ENCODE data around the gene NTN3. TPM values are rescaled to one million over a fixed set of nuclear protein-coding genes. Genes with fewer than 3 reads are reported as not detected.

NTN3 gene
- total and polyA plus RNA-seq, 2 of the 8 experiments (the other 6 are each of a cell fraction or from before 2014, with no cell fraction given): 0.30 to 0.34 TPM

- Histone ChIP-seq H4K91ac (replicated peaks; ENCODE audit: insufficient read length, low read length) (no peak overlapping the region), H3K4me3 (ENCODE audit: extremely low read depth in 1 of 4, insufficient read depth in 2 of 4, low read depth in 3 of 4, low read length in 4 of 4) (no peak overlapping the region), H3K4me2 (ENCODE audit: insufficient read depth in 1 of 2, low read depth in 2 of 2, low read length in 2 of 2) (no peak overlapping the region), H2BK20ac (ENCODE audit: low read length) (no peak overlapping the region), H3K9me3 (ENCODE audit: insufficient read depth in 2 of 2, low read depth in 1 of 2, low read length in 1 of 2) (no peaks in the 10 kb centered on the region), H3K79me2 (ENCODE audit: control insufficient read depth in 1 of 2, insufficient read depth in 2 of 2, low read length in 2 of 2) (no peaks in the 10 kb centered on the region), H2BK120ac (replicated peaks; ENCODE audit: low read depth, low read length) (no peak overlapping the region), H3K14ac (ENCODE audit: insufficient read length) (no peak overlapping the region), H3K27me3 (replicated peaks in 1 of 4; ENCODE audit: control insufficient read depth in 3 of 4, extremely low read depth in 1 of 4, insufficient read depth in 3 of 4, low read length in 3 of 4) (no peaks in the 10 kb centered on the region), H3K23ac (ENCODE audit: insufficient read length) (no peak overlapping the region), H4K5ac (ENCODE audit: insufficient read length, low read depth, low read length) (no peak overlapping the region), H3K18ac (ENCODE audit: extremely low read depth, low read length) (no peak overlapping the region), H3K9ac (replicated peaks in 1 of 4; ENCODE audit: extremely low read depth in 1 of 4, low read depth in 3 of 4, low read length in 3 of 4) (no peak overlapping the region), H2AK5ac (ENCODE audit: low read depth, low read length) (no peak overlapping the region), H4K20me1 (replicated peaks in 1 of 2; ENCODE audit: control insufficient read depth in 1 of 2, insufficient read depth in 2 of 2, low read length in 2 of 2) (peaks cover 6 to 8% of the 10 kb centered on the region in 2 experiments), H3K4ac (replicated peaks; ENCODE audit: insufficient read length, low read depth, low read length) (no peak overlapping the region), H3K27ac (ENCODE audit: low read depth, low read length) (no peak overlapping the region), H2BK5ac (ENCODE audit: low read depth, low read length) (no peak overlapping the region), H3K23me2 (ENCODE audit: low read depth, low read length) (no peaks in the 10 kb centered on the region), H2BK12ac (ENCODE audit: low read depth, low read length) (no peak overlapping the region), H3K79me1 (ENCODE audit: low read depth, low read length) (no peaks in the 10 kb centered on the region), H3K56ac (replicated peaks; ENCODE audit: insufficient read length, low read depth, low read length) (no peak overlapping the region), H2AFZ (ENCODE audit: low read length) (no peak overlapping the region), H4K8ac (ENCODE audit: extremely low read depth, insufficient read depth, low read length) (no peak overlapping the region), H3K36me3 (ENCODE audit: control insufficient read depth in 2 of 4, insufficient read depth in 4 of 4, low read length in 3 of 4) (peaks cover 22 to 65% (median 48%) of the 10 kb centered on the region in 4 experiments), H3K4me1 (replicated peaks in 1 of 4; ENCODE audit: control insufficient read depth in 3 of 4, insufficient read depth in 4 of 4, low read length in 3 of 4) (no peaks in the 10 kb centered on the region), H2BK15ac (ENCODE audit: low read length) (no peak overlapping the region)
- DNase-seq (ENCODE audit: low read depth in 1 of 2, low spot score in 2 of 2) (no peak), FAIRE-seq (no peak)
- ChIA-PET POLR2A (ENCODE audit: partially characterized antibody) (interaction anchor here (1.1 to 1.4 kb wide), 3 partner anchors 8 to 165 kb away, joined by 4 to 6 read pairs (median 4); no protein-coding TSS in a partner anchor), CTCF (ENCODE audit: partially characterized antibody) (interaction anchor here (0.9 to 2.0 kb wide), 4 partner anchors 9 to 91 kb away, joined by 5 to 8 read pairs (median 6); no protein-coding TSS in a partner anchor)
- TF ChIP-seq MAFK (IDR thresholded peaks at IDR 0.05; ENCODE audit: low read depth, low read length) (no peak), SIN3A (conservative IDR thresholded peaks at IDR 0.05 in 1 of 2, IDR thresholded peaks at IDR 0.05 in 1 of 2; ENCODE audit: low read depth in 1 of 2, low read length in 2 of 2) (no peak)
- WGBS, 2 experiments (ENCODE audit: extremely low coverage in 1 of 2, insufficient coverage in 1 of 2, insufficient read length in 1 of 2, insufficient replicate concordance in 2 of 2, low coverage in 1 of 2, low lambda C conversion rate in 2 of 2, missing lambda C conversion rate in 1 of 2): 92% methylated on average over 14 of the region's 14 CpGs; no CpG with 5 or more reads in 1 of the 2 experiments
These were observed 33.0 kb upstream of the NTN3 start for GRCh38 chr16:2438121-2438520.
